ENCODE measurements around the gene ETV1. TPM values are rescaled to one million over a fixed set of nuclear protein-coding genes. Genes with fewer than 3 reads are reported as not detected.

ETV1 gene
- total RNA-seq, 4 donors from 2014 or later, result 4.2 to 11.5 (median 7.3) TPM

DNA sequence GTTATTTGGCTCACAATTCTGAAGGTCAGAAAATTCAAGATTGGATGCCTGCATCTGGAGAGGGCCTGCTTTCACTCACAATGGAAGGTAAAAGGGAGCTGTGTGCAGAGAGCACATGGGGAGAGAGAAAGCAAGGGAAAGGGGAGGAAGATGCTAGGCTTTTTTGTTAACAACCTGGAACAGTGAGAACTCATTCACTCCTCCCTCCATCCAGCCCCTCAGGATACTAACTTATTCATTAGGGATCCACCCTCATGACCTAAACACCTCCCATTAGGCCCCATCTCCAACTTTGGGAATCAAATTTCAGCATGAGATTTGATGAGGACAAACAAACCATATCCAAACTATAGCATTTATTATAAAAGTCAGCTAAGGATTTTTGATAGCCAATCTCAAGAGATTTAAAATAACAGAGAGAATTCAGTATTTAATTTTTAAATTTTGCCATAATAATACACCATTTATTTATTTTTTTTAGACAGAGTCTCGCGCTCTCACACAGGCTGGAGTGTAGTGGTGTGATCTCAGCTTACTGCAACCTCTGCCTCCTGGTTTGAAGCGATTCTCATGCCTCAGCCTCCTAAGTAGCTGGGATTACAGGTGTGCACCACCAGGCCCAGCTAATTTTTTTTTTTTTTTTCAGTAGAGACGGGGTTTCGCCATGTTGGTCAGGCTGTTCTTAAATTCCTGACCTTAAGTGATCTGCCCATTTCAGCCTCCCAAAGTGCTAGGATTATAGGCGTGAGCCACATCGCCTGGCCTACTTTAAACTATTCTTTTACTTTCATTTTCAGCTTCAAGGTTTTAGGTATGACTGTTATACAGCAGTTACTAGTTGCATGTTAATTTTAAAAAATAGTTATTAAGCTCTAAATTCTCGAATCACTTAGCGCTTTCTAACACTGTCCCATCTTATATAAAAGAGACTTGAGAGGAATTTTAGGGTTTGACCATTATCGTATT, 20.3 kb upstream of the ETV1 start:
- H3K9me3 ChIP-seq, result no peaks in the 10 kb centered on the region
- H3K4me1 ChIP-seq, result no peaks in the 10 kb centered on the region
- TF ChIP-seq POLR2A (IDR thresholded peaks at IDR 0.05) (no peak), POLR2AphosphoS5 (IDR thresholded peaks at IDR 0.05) (no peak), EP300 (IDR thresholded peaks at IDR 0.05) (no peak)
- TF ChIP-seq, protein P1, sequence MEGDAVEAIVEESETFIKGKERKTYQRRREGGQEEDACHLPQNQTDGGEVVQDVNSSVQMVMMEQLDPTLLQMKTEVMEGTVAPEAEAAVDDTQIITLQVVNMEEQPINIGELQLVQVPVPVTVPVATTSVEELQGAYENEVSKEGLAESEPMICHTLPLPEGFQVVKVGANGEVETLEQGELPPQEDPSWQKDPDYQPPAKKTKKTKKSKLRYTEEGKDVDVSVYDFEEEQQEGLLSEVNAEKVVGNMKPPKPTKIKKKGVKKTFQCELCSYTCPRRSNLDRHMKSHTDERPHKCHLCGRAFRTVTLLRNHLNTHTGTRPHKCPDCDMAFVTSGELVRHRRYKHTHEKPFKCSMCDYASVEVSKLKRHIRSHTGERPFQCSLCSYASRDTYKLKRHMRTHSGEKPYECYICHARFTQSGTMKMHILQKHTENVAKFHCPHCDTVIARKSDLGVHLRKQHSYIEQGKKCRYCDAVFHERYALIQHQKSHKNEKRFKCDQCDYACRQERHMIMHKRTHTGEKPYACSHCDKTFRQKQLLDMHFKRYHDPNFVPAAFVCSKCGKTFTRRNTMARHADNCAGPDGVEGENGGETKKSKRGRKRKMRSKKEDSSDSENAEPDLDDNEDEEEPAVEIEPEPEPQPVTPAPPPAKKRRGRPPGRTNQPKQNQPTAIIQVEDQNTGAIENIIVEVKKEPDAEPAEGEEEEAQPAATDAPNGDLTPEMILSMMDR (IDR thresholded peaks at IDR 0.05), result no peak
- H3K27me3 ChIP-seq, result no peaks in the 10 kb centered on the region
- WGBS, 2 donors (ENCODE audit: low coverage in 1 of 2), result 93 to 96% methylated on average over 9 to 10 of the region's 10 CpGs
- ATAC-seq, result no peak
- H3K36me3 ChIP-seq, result no peaks in the 10 kb centered on the region
- no peak overlapping the region for H3K27ac ChIP-seq
- no peak overlapping the region for H3K4me3 ChIP-seq

DNA sequence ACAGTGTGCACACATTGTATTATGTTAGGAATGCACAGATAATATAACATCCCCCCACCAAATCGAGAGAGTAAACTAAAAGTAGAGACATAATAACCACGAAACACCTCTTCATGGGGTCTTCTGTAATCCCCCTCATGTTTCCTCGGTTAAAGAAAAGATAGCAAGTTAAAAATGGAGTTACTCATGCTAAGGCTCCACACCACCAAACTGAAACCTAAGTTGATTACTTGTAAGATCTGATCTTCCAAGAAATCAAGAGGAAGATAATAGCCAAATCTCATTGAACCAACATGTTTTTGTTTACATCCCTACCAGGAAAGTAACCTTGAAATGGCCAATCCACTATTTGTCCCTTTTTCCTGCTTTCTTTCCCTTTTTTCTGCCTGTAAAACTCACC, 11.7 kb upstream of the ETV1 start:
- TF ChIP-seq, protein P1 (IDR thresholded peaks at IDR 0.05), result no peak
- TF ChIP-seq POLR2AphosphoS5 (IDR thresholded peaks at IDR 0.05) (no peak), EP300 (IDR thresholded peaks at IDR 0.05) (no peak), POLR2A (IDR thresholded peaks at IDR 0.05) (no peak)
- Histone ChIP-seq H3K27me3 (no peaks in the 10 kb centered on the region), H3K36me3 (no peaks in the 10 kb centered on the region), H3K4me1 (no peaks in the 10 kb centered on the region), H3K27ac (no peak overlapping the region), H3K4me3 (no peak overlapping the region), H3K9me3 (no peaks in the 10 kb centered on the region)
- ATAC-seq, result no peak
- 83 to 85% methylated on average over 3 of the region's 3 CpGs for WGBS, 2 donors (ENCODE audit: low coverage in 1 of 2)

- Histone ChIP-seq H3K36me3 (no peaks in the 10 kb centered on the region), H3K4me1 (no peaks in the 10 kb centered on the region), H3K27me3 (no peaks in the 10 kb centered on the region), H3K27ac (no peak overlapping the region), H3K9me3 (no peaks in the 10 kb centered on the region), H3K4me3 (no peak overlapping the region)
- TF ChIP-seq, protein P1 (IDR thresholded peaks at IDR 0.05), result no peak
- TF ChIP-seq EP300 (IDR thresholded peaks at IDR 0.05) (no peak), POLR2A (IDR thresholded peaks at IDR 0.05) (no peak), POLR2AphosphoS5 (IDR thresholded peaks at IDR 0.05) (no peak)
- WGBS, 2 donors (ENCODE audit: low coverage in 1 of 2), result 100% methylated on average over 1 of the region's 1 CpG
- no peak for ATAC-seq
Measured at GRCh38 chr7:14000247-14000646, 10.8 kb upstream of the ETV1 start.

DNA sequence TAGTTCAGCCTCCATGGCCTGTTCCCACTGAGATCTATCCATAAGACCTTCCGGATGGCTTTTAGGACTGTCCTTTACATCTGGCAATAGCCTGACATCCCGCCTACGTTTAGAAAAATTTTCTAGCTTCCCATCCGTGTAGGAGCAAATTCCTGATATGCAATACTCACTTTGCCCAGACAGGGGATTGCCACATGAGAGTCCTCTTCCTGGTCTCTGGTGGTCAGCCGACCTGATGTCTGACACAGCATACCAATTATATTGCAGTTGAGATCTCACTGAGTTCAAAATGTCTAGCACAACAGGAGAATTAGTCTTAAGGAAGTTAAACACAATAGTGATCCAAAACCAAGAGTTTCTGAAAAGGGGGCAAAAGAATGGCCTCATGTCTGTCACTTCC, 9.4 kb upstream of the ETV1 start:
- H3K4me1 ChIP-seq, result no peaks in the 10 kb centered on the region
- H3K27ac ChIP-seq, result no peak overlapping the region
- WGBS, 2 donors (ENCODE audit: low coverage in 1 of 2), result 74 to 82% methylated on average over 4 to 5 of the region's 5 CpGs
- TF ChIP-seq EP300 (IDR thresholded peaks at IDR 0.05) (no peak), POLR2AphosphoS5 (IDR thresholded peaks at IDR 0.05) (no peak), POLR2A (IDR thresholded peaks at IDR 0.05) (no peak)
- TF ChIP-seq, protein P1 (IDR thresholded peaks at IDR 0.05), result no peak
- no peak overlapping the region for H3K4me3 ChIP-seq
- no peaks in the 10 kb centered on the region for H3K9me3 ChIP-seq
- H3K36me3 ChIP-seq, result no peaks in the 10 kb centered on the region
- ATAC-seq, result no peak
- H3K27me3 ChIP-seq, result no peaks in the 10 kb centered on the region

DNA sequence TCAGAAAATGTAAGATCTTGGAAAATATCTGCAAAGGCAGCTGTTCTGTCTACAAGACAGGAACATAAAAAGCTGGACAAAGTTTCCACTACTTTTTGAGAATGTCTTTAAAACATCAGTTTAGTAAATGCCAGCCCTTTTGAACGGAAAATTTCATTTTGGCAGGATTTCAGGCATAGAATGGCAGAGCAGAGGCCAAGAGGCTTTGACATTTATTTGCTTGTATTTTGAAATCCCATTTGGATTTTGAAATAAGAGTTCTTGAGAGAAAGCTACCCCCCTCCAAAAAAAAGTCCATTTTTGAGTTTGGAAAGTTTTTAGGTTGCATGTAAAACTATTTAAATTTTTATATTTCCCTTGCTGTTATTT, 3.1 kb upstream of the ETV1 start:
- no peak overlapping the region for H3K4me3 ChIP-seq
- H3K9me3 ChIP-seq, result no peaks in the 10 kb centered on the region
- no peak for ATAC-seq
- 33 to 45% methylated on average over 1 of the region's 1 CpG for WGBS, 2 donors (ENCODE audit: low coverage in 1 of 2)
- peaks cover 0 to 17% (median 0%) of the 10 kb centered on the region in 3 donors for H3K4me1 ChIP-seq
- H3K27me3 ChIP-seq, result no peaks in the 10 kb centered on the region
- TF ChIP-seq POLR2A (IDR thresholded peaks at IDR 0.05) (no peak), EP300 (IDR thresholded peaks at IDR 0.05) (no peak), POLR2AphosphoS5 (IDR thresholded peaks at IDR 0.05) (no peak)
- TF ChIP-seq, protein P1 (IDR thresholded peaks at IDR 0.05), result no peak
- peak overlapping the region; percentile 78 to 89 (median 87) for H3K27ac ChIP-seq
- no peaks in the 10 kb centered on the region for H3K36me3 ChIP-seq
